NCI-H1694 (cell line): ENCODE results near the gene SMS.
"Not testable (repeated sequence)": the region's sequence is repeated elsewhere in the genome, so short reads cannot be mapped to it uniquely, and the experiment has no call there.

Source experiments
- DNase-seq: peaks from one replicate; lab custom pipeline; 2025; lab: John Stamatoyannopoulos, UW

Gene SMS

GRCh38 chrX:21952624-21953023 lies 12.1 kb downstream of the SMS start:
- DNase-seq = no peak

DNA sequence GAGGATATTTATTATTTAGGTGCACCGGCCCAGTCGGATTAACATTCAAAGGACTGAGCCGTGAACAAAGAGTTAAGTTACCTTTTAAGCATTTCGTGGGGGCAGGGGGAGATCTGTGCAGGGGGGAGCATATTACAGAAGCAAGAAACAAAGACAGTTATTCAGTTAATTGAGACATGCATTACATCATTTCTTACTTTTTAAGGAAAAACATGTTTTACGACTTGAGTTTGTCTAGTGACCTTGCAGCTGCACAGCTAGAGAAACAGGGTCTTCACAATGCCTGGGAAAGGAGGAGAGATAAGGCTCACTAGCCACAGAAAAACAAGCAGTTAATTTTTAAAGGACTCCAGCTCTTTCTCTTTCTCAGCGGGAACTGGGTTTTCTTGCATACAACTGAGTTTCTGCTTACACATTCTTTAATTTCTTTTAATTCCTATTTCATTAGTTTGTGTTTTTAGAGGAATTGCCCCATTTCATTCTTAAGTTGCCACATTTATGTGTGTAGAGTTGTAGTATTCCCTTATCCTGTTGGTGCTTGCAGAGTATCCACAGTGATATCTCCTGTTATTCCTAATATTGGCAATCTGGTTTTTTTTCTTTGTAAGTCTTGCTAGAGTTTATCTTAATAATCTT lies 12.8 kb downstream of the SMS start:
- not testable (repeated sequence) for DNase-seq

DNA sequence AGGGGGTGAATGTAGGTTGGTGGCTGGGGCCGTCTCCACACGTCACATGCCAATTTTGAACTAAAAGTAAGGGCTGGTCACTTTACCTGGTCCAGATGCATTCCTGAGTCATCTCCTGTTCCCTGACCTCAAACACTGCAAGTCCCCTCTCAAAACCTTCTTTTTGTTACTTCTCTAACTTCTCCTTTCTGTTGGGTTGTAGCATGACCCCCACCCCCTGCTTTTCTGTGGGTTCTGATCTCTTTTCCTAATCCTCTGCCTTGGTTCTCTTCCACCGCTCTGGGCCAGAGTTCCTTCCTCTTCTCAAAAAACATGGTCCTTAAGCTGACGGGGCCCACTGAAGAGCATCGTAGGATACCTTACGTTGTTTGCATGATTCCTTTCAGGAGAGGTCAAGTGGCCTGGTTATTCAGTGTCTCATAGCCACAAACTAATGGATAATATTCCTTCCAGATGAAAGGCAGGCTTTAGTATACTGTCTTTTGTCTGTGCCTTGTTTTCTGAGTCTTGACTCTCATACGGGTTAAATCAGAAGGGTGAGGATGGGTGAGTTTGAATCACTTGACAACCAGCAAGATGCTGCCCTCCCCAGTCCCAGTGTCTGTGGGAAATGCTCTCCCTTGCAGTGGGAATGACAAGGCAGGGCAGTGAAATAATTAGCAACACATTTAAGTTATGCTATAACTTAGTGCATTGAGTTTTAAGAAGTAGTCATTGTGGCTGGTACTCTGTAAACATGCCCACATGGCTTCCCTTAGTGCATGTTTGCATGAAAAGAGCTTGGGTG lies 15.1 kb downstream of the SMS start:
- no peak for DNase-seq

DNA sequence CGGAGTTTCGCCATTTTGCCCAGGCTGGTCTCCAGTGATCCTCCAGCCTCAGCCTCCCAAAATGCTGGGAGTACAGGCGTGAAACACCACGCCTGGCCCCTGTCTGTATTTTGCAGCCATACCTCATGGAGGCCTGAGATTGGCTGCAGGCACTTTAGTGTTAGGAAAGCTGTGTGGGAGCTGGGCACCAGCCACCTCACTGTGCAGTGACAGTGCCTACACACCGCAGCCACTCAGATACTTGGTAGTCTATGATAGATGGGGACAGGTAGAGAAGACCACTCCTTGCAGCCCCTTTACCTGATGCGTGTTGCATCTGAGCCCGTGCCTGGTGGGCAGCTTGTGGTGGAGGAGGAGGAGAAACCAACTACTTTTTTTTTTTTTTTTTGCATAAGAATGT lies 16.3 kb downstream of the SMS start:
- no peak for DNase-seq

DNA sequence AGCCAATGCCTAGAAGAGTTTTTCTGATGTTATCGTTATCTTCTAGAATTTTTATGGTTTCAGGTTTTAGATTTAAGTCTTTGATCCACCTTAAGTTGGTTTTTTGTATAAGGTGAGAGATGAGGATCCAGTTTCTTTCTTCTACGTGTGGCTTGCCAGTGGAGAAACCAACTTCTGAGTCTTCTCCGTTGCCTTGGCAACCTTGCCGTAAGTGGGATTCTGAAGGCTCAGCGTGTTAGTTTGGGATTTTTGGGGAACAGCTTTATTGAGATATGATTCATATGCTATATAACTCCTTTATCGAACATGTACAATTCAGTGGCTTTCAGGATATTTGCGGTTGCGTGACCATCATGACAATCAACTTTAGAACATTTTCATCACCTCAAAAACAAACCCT lies 17.7 kb downstream of the SMS start:
- no peak for DNase-seq

GRCh38 chrX:21958916-21959315 lies 18.4 kb downstream of the SMS start:
- no peak for DNase-seq

DNA sequence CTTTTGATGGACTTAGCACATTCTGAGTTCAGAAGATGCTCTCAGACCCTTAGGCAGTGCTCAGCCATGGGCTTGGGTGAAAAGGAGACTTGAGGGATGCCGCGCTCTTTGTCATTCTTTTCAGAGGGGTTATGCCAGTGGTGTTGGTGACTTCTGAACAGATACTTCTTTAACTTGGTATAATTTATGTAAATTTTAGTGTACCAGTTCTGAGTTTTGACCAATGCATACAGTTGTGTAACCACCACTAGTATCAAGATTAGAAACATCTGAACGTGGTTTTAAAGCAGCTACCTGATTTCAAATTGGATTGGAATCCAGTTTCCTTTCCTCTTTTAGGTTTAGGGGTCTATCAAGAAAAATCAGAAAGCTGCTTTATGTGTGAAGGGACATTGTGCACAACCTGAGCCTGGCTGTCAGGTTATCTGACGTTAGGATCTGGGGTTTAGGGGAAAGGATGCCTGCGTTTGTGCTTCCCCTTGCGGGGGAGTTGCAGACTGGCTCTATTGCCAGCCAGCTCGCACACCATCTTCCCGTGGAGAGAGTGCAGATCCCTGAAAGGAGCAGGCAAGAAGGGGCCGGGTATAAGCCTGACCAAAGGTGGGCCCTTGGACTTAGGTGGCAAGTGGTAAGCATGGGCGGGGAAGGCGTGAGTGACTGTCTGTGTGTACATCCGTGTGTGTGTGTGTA lies 19.0 kb downstream of the SMS start:
- DNase-seq = no peak

DNA sequence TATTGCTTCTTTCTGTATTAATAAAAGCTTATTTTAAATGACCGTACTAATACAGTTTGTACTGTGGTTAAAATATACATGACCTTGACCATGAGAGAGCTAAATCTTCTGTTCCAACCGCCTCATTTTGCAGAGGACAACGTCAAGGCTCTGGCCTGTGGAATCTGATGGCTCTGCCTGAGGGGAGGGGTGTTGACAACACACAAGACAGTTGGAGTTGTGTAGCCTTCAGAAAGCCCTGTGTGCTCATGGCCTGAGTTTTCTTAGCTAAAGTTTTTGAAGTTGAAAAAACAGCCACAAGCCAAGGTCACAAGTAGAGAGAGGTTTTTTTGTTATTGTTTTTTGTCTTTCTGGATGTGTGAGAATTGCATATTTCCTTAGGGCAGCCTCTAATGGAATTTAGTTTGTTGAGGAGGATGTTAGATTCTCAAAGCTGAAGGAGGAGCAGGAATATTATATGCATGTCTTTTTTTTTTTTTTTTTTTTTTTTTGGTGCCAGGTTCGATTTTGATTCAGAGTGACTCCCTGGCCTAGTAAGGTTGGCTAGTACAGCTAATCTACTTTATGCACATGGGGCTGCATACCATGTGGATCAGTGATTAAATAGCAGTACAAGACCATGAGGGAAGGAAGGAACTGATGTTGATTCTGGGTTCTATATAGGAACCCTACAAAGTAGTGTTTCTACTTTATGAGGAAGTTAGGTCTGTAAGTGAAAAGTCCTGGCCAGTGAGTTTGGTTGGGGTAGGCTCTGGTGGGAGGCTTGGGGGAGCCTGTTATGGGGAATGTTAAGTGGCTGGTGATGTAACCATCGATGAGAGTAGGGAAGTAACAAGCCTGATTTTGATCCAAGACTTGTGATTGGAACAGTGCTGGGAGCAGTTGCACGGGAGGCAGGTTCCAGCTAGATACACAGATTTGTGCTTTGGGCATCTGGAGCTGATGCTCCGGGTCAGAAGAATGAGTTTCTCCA lies 20.3 kb downstream of the SMS start:
- no peak for DNase-seq

DNA sequence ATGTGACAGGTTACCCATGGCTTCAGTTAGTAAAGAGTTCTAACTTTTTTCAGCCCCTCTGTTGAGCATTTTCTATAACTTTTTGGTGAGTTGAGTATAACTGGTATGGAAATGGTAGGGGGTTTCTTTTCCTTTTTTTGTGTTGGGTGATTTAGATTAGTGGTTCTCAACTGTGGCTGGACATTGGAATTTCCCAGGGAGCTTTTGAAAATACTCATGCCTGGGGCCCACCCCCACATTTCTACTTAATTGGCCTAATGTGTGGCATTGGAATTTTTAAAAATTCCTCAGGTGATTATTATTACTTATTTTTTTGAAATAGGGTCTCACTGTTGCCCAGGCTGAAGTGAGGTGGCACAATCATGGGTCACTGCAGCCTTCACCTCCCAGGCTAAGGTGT lies 21.9 kb downstream of the SMS start:
- no peak for DNase-seq

DNA sequence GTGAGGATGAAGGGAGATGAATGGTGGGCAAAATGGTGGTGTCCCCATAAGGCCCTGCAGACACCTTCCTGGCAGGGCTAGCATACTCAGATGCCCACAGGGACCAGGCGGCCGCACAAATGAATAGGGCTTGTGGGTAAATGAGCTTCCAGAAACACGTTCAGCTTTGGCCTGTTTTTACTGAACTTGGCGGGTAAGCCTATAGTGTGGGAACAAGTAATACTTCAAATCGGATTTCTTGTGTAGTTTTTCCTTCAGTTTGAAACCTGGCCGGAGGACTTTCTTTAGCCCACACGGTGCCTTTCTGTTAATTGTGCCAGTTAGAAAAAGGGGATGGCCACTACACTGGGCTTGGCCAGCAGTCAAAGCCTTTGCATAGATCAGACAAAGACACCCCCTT lies 22.8 kb downstream of the SMS start:
- DNase-seq = no peak

- no peak for DNase-seq
Observed at GRCh38 chrX:21963731-21964405, 23.4 kb downstream of the SMS start.

DNA sequence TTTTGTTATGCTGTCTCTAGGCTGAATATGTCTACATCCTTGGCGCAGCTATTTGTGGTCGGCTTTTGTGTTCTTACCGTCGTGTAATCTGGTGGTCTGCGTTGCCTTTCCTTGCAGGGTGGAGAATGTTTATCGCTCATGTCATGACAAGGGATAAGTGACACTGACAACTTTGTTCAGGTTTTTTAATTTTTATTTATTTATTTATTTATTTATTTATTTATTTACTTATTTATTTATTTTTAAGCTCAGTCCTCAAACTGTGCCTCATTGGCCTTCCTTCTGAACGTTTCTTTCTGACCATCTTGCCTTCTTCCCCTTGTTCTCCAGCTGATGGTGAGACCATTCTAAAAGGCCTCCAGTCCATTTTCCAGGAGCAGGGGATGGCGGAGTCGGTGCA lies 26.4 kb downstream of the SMS start:
- no peak for DNase-seq

- DNase-seq = no peak
Observed at GRCh38 chrX:21968333-21968732, 27.8 kb downstream of the SMS start.

DNA sequence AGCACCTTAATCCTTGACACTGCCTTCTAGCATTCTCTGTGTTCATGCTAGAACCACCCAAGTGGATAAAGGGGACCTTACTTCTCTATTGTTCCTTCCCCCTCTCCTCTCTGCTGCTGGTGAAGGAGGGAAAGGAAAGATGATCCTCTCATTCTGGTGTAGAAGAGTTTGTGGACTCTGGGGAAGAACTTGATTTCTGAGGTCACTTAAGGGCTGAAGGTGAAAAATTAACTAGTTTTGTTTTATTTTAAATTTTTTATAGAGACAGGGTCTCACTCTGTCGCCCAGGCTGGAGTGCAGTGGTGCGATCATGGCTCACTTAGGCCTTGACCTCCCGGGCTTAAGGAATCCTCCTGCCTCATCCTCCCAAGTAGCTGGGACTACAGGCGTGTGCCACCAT lies 29.8 kb downstream of the SMS start:
- no peak for DNase-seq

- DNase-seq = no peak
Observed at GRCh38 chrX:21972046-21972445, 31.5 kb downstream of the SMS start.

DNA sequence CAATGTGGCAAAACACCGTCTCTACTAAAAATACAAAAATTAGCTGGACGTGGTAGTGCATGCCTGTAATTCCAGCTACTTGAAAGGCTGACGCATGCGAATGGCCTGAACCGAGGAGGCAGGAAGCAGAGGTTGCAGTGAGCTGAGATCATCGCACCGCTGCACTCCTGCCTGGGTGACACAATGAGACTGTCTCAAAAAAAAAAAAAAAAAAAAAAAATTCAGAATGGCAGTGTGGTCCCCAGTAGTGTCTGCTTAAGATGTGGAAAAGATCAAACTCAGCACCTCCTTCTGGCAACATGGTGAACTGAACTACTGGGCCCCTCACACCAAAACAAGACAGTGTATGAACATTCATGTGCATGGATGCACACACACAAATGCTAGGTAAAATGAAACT lies 32.2 kb downstream of the SMS start:
- DNase-seq = no peak

DNA sequence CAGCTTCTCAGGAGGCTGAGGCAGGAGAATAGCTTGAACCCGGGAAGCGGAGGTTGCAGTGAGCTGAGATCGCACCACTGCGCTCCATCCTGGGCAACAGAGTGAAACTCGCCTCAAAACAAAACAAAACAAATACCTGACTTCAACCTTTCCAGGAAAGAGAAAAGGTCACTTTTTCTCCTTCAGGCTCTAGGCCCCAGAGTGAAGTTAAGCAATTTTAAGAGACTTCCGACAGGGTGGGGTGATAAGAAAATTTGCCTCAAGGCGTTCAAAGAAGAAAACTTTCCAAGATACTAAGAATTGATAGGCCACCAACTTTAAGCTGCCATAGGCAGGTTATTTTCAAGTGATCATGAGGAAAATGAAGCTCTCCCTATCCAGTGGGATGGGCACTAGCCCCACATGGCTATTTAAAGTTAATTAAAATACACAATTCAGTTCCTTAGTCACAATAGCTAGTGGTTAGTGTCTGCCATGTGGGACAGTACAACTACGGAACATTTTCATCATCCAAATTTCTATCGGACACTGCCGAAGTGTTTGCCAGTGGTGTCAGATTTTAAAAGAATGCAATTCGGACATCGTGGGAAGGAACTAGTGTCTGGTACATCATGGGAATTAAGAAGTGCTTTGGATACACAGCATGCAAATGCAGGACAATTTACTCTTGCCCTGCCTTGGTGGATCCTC lies 33.0 kb downstream of the SMS start:
- DNase-seq = no peak

DNA sequence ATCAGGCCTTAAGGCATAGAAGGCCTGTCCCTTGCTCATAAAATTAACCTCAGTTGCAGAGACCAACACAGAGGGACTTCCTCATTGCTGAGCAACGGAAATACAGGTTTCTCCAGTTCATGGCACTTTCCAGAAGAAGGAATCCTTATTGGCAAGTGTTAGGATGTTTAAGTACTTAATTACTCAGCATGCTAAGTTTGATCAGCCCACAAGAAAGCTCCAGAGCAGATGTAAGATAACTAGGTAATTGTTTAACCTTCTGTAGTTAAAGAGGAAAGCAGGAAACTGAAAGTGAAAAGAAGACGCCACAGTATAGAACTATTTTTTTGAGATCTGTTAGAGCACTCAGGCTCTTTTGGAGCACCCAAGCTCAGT lies 33.5 kb downstream of the SMS start:
- DNase-seq = no peak

DNA sequence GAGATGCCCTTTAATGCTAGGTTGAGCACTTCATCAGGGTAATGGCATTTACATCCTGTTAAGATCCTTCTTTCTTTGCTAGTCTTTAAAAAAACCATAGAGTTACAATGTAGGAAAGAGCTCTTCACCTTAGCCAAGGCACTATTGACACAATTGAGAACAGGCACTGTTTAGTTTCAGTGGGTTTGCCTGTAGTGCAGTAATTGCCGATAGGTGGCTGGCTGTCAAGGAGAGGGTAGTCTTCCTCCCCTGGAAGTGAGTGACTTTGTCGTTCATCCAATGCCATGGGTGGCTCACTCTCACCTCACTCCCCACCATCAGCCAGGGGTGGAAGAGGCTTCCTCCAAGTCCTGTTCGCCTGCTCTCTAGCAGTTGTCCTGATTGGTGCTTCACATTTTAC lies 34.7 kb downstream of the SMS start:
- no peak for DNase-seq

DNA sequence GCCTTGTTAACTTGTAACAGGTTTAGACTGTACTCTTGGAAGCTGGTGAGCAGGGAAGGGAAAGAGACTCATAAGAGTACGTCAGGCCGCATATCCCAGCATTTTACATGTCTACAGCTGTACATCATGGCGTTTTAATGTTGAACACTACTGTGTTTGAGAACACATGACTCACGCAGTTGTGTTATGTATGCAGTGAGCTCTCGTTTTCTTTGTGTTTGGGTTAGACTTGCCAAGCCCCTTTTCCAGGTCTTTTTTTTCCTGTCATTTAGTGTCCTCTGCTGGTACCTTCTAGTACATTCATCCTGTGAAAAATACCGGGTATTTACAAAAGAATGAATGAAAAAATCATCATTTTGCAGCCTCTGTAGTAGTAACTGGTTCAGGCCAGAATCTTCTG lies 35.3 kb downstream of the SMS start:
- no peak for DNase-seq

DNA sequence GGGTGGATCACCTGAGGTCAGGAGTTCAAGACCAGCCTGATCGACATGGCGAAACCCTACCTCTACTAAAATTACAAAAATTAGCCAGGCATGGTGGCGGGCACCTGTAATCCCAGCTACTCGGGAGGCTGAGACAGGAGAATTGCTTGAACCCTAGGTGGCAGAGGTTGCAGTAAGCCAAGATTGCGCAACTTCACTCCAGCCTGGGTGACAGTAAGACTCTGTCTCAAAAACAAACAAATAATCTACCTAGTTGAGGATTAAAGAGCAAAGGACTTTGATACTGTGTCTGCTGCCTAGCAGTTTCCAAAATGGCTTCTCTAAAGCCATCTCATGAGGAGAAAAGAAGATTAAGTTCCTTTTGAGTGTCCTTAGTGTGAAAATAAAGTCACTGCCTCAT lies 37.8 kb downstream of the SMS start:
- DNase-seq = no peak
